NOMO-1 treated with DMSO at 0.1 percent for 48 hours (cell line): ENCODE measurements around the gene DNAI1.
"Not testable (repeated sequence)": the region's sequence is repeated elsewhere in the genome, so short reads cannot be mapped to it uniquely, and the experiment has no call there.

ENCODE experiments used
- DNase-seq: peaks from one replicate; lab custom pipeline; 2025; ENCODE audit not compliant: unreplicated experiment; lab: John Stamatoyannopoulos, UW

The DNAI1 gene

DNA sequence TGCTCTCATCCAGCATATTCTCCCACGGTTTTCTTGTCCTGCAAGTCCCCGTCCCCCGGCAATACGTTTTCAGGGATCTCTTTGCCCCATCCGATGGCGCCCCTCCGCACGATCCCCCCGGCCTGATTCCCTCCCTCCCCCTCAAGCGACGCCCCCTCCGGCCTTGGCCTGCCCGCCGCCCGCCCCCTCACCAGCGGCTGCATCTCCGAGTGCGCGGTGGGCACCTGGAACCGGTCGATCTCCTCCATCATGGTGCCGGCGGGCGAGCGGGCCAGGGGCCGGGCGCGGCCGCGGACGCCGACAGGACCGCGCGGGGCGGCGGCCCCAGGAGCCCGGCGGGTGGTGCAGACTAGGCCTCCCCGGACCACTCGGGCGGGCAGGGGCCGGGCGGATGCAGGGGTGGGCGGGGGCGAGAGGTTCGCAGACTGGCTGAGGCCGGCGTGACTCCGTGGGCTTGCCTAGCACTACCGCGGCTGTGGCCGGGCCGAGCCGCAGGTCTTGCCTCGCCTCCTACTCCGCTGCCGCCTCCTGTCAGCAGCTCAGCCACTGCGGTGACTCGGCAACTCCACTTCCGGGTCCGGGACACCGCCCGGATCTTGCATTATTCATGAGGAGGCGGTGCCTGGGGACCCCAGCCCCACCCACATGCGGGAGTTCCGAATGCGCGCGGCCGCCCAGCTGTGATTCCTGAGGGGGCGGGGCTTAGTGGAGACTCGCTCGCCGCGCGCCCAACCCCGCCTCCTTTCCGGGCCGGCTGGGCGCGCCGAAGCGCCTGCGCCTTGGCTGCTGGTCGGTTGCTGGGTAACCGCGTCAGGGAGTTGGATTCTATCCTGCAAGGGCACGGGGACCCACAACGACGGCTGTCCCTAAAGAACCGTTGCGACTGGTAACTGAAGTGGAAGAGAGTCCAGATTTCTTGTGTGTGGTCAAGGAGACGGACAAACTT lies at the start of gene DNAI1, which contains the start of gene FAM219A:
TSS of gene DNAI1 (plus strand) at position 793 of the 946 bp plus-strand sequence. CDS start 201 bp downstream, outside the sequence.
TSS of gene FAM219A (minus strand) at position 558 of the 946 bp plus-strand sequence. CDS start at position 251, 307 bp downstream.
- DNase-seq = peak; percentile 99

DNA sequence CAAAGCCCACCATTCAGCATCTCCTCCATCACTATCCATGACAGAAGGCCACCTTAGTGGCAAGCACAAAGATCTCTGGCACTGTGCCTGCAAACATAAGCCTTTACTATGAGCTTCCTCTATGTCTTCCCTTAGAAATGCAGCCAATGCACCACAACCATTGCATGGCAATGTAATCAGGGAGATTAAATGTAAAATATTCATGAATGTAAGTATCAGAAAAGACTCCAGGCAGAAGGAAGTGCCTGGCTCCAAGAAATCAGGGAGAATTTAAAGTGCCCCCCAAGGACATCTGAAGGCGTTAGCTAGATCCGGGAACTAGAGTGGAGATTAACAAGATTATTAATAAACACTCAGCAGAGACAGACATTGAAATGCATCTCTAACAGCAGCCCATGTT lies 49.5 kb upstream of the DNAI1 start:
- no peak for DNase-seq

DNA sequence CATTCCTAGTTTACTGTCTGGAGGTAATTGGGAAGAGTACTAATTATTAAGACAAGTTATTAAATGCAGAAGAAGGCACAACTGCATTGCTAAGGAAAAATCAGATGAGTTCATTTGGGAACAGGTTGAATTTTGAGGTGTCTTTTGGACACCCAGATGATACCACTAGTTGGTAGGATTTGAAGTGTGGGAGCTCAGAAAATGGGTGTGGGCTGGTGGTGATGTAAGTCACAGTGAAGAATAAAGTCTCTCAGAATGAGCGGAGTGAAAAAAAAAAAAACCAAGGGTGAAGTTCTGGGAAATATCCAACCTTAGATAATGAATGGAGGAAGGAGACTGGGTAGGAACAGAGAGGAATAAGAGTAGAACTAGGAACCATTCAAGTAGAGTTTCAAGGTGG lies 46.3 kb upstream of the DNAI1 start:
- DNase-seq = no peak

DNA sequence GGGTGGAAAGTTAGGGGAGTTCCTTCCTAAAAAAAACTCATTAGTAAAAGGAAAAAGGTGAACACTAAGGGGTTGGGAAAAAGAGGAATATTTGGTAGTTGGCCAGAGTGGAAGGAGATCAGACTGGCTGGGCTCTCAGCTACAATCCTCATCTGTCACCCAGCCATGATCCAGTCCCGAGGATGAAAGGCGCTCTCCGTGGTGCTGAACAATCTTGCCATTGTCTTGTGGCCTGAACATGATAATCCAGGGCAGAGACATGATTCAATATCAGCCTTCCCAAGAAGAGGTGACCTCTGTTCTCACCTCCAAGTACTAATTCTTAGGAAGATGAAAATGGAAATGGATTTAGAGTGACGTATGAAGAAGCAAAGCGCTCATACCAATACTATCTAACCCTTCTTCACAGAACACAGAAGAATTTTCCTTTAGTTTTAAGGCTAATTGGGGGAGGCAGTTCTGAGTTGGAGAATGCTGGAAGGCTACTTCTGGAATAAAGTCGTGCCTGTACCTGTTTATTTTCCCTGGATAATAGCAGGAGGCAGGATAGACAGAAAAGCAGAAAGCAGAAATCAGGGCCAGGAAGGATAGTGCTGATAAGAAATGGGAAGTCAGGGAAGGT lies 45.3 kb upstream of the DNAI1 start:
- DNase-seq = peak; percentile 22

DNA sequence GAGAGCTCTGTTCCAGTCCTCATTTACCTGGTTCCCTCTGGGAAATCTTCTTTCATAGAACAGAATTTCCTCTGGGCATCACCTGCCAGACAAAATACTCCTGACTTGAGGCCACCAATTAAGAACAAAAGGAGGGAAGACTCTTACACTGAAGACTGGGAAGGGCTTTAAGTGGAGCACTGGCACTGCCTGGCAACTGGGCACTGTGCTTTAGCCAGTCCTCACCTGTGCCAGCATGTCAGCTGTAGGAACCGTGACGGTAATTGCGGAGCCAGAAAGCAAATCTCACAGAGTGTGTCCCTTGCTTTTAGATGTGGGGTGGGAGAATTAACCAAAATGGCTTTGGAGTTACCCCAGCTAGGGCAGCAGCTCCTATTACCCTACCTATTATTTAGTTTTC lies 40.9 kb upstream of the DNAI1 start:
- DNase-seq = no peak

- no peak for DNase-seq
Observed at GRCh38 chr9:34419716-34420504, 38.7 kb upstream of the DNAI1 start.

DNA sequence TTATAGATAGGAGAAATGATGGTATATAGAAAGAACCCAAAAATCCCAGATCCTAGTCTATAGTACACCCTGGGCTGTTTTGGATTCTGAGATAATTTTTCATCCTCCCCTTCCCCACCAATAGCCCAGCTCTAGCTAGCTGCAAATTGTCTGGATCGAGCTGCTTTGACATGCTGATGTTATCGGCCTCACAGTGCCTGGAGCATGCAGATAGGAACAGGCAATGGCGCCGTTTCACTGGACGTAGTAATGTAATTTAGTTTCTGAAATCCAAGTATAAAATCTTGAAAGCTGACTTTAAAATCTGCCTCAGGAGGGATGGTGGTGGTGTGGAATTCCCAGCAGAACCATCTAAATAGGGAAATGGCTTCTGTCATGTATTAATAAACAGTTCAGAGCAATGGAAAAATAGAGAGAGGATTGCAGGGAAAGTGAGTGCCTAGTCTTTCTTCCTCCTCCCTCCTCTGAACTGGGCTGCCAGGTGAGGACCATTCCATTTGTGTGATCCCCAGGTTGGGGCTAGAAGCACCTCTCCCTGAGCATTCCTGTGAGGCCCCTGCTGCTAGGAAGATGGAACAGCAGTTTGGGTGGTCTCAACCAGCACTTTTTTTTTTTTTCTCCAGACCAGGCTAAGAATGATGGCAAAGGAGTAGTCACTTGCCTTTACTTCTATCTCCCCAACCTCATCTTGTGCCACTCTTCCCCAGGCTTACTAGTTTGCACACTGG lies 32.1 kb upstream of the DNAI1 start:
- no peak for DNase-seq

GRCh38 chr9:34428325-34428958 lies 30.2 kb upstream of the DNAI1 start:
- DNase-seq = no peak

GRCh38 chr9:34430843-34431437 lies 27.7 kb upstream of the DNAI1 start:
- DNase-seq = peak; percentile 42

- no peak for DNase-seq
Observed at GRCh38 chr9:34431667-34432066, 26.9 kb upstream of the DNAI1 start.

GRCh38 chr9:34437006-34437925 lies 21.3 kb upstream of the DNAI1 start:
- DNase-seq = peak; percentile 69

DNA sequence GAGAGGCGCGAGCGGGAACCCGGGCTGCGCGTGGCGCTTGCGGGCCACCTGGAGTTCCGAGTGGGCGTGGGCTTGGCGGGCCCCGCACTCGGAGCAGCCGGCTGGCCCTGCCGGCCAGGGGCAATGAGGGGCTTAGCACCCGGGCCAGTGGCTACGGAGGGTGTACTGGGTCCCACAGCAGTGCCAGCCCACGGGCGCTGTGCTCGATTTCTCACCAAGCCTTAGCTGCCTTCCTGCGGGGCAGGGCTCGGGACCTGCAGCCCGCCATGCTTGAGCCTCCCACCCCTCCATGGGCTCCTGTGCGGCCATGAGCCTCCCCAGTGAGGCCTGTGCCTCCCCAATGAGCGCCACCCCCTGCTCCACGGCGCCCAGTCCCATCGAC lies 20.7 kb upstream of the DNAI1 start:
- DNase-seq = not testable (repeated sequence)

GRCh38 chr9:34438465-34438864 lies 20.1 kb upstream of the DNAI1 start:
- DNase-seq = not testable (repeated sequence)

- no peak for DNase-seq
Observed at GRCh38 chr9:34440017-34440416, 18.6 kb upstream of the DNAI1 start.

GRCh38 chr9:34442770-34443169 lies 15.8 kb upstream of the DNAI1 start:
- DNase-seq = no peak

DNA sequence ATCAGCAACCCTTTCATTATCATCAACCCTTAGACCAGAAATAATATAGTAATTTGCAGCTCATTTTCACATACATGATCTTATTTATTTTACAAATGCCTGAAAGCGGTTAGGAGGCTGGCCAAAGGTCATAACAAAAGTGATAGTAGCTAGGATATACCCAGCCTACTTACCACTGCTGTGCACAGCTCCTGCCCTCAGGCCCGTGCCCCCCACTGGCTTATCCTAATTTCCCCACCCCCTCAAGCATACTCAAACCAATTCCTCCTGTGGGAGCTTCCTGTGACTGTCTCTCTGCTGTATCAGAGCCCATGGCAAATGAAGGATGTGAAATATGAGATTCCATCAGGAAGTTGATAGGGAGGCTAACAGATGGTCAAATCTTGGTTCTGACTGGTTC lies 15.1 kb upstream of the DNAI1 start:
- no peak for DNase-seq

GRCh38 chr9:34443976-34444375 lies 14.6 kb upstream of the DNAI1 start:
- DNase-seq = no peak

DNA sequence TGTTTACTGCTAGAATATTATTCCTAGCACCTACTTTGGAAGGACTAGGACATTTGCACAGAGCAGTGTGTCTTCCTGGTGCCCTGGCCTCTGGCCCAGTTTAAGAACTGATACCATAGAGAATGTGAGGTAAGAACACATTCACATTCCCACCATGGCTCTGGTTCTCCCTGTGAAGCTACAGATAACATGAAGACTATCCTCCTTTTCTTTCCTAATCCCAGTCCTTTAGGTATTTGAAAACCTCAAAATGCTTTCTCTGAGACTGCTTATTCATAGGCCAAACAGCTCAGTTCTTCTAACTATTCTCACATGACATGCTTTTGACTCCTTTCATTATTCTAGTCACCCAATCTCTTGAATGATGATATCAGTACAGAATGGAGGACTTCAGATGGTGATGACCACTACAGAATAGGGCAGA lies 12.1 kb upstream of the DNAI1 start:
- DNase-seq = no peak

DNA sequence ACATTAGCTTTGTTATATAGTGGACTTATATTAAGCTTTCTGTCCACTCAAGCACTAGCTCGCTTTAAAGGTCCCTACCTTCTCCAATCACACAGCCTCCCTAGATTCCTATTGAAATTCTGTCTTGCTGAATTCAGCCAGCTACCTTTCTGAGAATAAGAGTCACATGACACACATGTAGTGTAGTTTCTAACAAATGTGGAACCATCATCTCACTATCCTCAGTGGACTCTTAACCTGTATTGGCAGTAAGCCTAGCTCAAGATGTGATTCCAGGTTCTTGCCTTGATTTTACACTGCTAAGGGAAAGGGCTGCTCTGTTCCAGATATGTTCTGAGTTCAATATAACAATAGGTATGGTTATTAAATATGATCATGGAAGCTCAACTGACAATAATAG lies 11.7 kb upstream of the DNAI1 start:
- DNase-seq = no peak
